GF-D8 (cell line): ENCODE measurements around the gene CCDC148.
A peak's percentile ranks its signal among the peaks of the same experiment; 100 is the strongest.
"Not testable (repeated sequence)": the region's sequence is repeated elsewhere in the genome, so short reads cannot be mapped to it uniquely, and the experiment has no call there.

Source experiments
- DNase-seq: peaks from one replicate; lab custom pipeline; 2025; lab: John Stamatoyannopoulos, UW

Gene CCDC148

DNA sequence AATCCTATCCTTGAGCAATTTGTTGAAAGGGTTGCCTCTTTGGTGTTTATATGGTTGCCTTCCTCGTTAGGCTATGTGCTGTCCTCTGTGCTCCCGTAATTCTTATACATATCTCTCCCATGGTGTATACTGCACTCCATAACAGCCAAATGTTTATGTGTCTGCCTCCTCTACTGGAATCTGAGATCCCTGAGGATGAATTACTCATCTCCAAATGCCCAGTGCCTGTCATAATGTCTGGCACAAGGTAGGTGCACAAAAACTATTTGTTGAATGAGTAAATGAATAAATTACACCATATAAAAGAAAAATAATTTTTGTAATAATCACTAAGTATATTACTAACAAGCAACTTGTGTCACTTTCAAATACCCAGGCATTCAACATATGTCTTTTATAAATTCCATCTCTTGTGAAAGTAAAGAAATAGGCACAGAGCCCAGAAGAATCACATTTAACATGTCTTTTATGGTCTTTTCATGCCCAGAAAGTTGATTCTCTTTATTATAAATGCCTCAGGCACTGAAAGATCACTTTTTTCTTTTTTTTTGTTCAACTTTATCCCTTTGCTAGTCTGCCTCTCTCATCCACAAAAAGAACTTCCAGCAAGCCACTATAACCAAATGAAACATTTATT lies 164.9 kb downstream of the CCDC148 start:
- no peak for DNase-seq

DNA sequence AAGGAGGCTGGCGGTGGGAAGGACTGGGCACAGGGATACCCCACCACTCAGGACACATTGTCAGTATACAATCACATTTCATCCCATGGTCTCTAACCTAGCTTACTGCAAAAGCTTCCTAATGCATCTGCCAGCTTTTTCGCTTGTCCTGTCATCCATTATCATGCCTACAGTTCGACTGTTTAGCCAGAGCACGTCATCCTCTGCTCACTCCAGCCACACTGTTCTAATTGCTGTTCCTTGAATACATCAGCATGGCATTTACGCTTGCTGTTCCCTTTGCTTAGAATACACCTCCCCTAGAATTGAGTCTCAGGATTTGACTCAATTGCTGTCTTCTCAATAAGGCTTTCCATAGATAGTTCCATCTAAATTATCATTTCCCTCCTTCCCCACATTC lies 166.3 kb downstream of the CCDC148 start:
- DNase-seq, result no peak

DNA sequence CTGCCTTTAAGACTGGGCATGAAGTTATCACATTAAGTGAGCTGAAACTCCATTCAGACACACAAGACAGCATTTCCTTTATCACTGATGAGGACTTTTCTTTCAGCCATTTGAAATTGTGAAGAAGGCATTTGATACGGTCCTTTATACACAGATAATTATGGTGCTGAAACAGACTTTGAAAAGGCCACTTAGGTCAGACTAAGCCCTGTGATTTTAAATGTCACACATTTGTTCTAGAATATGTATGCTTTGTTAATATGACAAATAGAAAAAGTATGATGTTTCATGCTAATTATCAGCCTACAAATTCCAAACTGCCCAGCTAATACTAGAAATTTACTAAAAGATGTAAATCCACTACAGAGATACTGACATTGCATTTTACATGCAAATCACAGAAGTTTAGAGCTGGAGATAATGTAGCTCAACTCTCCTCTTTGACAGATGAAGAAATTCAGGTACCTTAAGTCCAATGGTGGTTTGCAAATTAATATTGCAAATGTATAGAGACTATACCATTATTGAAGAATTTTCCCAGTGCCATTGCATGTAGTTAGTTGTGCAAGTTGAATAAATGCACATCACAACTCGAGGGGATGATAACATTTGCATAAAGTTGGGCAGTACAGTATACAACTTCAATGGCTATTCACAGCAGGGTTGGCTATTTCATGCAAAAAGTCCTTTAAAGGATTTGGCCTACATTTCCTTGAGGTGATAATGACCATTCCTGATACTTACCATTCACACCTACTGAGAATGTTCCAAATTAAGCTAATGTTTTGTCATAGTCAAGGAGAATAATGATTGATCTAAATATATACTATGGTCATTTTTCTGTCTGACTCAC lies 179.7 kb downstream of the CCDC148 start:
- DNase-seq, result no peak

DNA sequence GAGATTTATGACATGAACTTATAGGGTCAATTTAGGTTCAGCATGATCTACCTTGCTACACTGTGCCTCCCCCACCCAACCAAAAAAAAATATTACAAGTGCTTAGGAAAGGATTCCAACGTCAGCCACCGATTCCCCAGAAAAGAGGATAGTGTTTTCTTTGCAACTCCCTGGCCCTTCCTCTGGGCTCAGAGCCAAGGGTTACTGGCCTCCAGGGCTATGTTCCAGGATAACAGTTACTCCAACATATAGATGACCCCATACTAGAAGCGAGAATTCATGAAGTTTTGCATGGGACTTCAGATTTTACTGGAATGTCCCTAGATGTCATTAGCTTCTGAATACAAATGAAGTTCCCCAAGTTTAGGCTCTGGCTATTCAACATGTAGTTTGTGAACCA lies 182.8 kb downstream of the CCDC148 start:
- no peak for DNase-seq

DNA sequence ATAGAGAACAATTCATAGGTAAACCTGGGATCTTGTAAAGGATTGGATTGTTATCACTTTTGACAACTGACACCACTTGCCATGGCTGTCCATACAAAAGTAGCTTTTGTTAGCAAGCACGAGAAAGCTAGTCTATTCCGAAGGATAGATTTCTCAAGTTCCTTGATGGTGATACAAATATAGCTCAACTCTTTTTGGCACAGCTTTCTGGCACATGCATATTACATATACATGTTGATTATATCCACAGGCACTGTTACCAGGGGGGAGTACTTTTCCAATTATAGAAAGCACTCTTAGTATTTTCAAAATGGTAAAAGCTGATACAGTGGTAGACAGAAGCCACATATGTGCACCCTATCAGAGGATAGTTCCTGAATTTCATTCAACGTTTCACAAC lies 186.0 kb downstream of the CCDC148 start:
- DNase-seq, result no peak

DNA sequence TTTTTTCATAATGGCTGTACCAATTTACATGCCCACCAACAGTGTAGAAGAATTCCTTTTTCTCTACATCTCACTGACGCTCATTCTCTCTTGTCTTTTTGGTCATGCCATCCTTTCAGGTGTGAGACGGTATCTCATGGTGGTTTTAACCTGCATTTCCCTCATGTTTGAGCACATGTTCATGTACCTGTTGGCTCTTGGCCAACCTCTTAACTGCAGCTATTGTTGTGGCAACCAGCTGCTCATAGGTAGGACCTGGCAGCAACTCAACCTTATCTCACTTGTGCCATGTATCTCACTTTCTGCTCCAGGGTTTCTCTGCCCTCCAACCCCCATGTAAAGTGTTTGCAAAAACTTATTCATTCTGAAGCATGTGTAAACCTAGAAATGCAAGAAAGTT lies 187.4 kb downstream of the CCDC148 start:
- DNase-seq, result no peak

DNA sequence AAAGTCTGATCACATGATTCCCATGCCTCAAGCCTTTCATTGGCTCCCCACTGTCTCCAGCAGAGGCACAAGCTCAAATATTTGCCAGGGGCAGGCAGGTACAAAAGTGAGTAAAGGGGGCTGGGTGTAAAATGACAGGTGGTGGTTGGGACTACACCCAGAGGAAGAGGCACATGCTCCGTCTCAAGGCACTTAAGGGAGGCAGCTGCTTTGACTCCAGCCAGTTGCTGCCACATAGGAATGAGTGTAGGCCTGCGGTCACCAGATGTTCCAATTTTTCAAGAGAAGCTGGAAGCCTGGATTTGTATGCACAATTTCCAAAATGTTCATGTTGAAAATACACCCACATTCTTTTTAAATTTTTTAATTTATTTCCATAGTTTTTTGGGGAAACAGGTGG lies 190.4 kb downstream of the CCDC148 start:
- no peak for DNase-seq

DNA sequence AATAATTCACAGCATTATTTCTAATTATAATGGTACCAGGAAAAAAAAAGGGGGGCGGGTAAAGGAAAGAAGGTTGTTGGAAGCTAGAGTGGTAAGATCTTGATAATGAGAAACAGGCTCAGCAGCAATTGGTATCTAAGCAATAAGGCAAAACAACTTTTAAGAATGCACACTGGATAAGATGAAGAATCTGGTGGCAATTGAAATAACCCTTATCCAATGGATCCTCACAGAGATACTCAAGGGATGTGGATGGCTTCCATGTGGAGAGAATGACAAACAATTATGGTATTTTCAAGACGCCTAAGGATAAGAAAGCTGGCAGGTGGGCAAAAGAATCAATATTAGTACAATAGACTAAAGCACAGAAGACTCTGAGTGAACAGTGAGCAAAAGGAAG lies 201.3 kb downstream of the CCDC148 start:
- no peak for DNase-seq

DNA sequence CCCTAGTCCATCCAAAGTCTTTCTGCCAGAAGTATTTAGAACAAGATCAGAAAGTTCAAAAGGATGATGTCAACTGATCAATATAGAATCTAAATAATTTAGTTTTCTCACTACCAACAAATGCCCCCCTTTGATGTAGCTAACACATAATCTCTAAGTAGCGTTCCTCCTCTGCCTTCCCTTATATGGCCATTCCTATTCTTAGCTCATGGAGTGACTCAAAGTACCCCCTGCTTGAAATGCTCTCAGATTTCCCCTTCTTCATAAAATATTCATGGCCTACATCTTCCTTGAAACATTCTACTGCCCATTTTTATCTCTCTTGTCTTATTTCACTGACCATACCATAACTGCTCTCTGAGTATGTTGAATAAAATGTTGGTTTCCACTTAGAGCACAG lies 203.4 kb downstream of the CCDC148 start:
- no peak for DNase-seq

DNA sequence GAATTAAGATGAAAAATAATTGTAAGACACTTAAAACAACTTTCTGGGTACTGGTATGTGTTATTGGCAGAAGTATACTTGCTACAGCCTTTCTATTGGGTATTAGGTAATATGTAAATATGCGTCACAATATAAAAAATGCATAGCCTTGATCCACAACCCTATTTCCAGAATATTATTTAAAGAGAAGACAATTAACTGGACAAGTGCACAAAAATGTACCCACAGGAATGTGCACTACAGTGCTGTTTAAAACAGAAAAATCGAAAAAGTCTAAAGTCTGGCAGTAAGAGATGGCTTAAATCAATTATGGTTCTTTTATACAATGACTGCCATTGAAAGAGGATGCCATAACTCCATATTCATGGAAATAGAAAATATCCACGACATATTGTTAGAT lies 205.2 kb downstream of the CCDC148 start:
- DNase-seq, result no peak

DNA sequence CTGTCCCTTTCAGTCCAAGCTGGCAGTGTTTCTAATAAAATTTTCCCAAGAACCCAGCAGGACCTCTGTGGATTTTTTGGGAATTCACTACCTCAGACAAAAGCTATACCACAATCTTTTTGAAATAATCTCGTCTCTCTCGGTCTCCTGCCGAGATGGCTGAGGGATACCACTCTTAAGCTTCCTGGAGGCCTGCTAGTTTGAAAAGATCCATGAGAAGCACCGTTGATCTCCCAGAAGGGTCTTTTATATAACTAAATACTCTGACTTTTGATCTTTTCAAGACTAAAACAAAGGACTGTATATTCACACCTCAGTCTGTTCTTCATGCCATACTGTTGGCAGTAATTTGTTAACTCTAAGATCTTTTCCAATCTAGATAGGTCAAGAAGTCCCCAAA lies 213.2 kb downstream of the CCDC148 start:
- DNase-seq, result no peak

DNA sequence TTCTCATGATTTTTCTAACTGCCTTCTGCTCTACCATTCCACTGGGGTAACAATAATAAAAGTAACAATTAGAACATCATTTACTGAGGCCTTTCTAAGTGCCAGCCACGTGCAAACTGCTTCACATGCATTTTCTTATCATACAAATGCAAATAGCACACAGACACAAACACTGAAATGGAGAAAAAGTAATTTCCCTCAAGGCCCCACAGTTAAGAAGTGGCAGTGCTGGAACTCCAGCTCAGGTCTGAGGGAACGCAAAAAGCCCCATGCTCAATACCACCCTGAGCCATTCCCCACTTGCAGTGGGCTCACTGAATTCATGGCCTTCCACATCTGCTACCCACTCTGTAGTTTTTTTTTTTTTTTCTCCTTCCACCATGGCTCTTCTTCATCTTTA lies 214.3 kb downstream of the CCDC148 start:
- DNase-seq, result no peak

DNA sequence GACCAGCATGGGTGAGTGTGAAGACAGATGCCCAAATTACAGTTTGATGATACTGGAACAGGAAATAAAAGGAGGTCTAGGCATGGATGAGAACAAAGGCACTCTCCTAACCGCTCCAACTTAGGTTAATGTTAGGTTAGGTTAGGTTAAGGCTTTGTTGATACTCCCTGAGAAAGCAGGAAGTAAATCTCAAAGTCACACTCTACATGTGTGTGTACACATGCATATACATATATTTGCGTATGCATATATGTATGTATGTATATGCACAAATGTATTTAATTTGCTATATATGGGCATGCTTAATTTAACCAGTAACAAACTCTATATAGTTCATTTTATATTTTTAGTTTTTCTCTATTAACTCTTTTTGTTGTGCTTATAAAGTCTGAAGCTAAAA lies 215.6 kb downstream of the CCDC148 start:
- no peak for DNase-seq

DNA sequence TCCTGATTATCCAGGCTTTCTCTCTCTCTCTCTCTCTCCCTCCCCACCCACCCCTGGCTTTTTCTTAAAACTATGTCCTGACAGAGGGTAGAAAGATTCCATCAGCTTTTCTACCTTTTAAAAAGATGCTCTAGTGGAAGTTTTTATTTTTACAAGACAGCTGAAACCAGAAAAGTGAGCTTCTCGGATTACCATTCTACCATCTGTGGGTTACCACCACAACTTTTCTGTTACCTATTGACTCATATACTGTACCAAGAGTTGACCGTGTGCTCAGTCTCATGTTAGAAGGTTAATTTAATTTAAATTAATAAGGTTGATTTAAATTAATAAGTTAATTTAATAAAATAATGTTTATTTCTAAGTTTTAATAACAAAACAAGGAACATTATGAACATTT lies 217.3 kb downstream of the CCDC148 start:
- no peak for DNase-seq

DNA sequence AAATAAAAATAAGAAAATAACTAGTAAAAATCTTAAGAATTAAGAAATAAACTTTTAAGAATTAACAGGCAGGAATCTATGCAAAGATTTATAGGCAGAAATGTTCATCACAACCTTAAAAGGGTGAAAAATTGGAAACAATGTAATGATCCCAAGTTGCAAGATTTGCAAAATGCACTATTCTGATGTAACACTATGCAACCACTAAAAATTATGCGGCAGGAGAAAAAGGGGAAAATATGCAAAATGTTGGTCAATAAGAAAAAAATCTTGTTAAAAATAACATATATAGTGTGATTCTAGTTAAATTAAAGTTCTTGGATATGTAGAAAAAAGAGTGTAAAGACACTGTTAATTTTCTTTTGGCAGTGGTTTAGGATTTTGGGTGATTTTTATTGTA lies 222.1 kb downstream of the CCDC148 start:
- no peak for DNase-seq

DNA sequence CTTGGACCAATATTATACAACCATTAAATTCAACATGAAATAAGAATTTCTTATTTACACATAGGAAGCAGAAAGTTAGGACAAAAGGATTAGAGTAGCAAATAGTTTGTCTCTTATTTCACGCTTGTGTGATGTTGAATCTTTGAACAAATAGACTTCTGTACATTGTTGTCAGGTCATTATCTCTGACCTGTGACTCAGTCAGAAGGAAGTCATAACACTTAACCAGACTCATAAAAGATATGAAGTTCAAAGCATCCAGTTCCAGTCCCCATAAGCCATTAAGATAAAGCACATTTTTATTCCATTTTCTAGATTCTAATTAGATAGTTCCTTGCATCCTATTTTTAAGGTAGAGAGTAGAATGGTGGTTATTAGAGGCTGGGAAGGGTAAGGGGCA lies 224.1 kb downstream of the CCDC148 start:
- no peak for DNase-seq

DNA sequence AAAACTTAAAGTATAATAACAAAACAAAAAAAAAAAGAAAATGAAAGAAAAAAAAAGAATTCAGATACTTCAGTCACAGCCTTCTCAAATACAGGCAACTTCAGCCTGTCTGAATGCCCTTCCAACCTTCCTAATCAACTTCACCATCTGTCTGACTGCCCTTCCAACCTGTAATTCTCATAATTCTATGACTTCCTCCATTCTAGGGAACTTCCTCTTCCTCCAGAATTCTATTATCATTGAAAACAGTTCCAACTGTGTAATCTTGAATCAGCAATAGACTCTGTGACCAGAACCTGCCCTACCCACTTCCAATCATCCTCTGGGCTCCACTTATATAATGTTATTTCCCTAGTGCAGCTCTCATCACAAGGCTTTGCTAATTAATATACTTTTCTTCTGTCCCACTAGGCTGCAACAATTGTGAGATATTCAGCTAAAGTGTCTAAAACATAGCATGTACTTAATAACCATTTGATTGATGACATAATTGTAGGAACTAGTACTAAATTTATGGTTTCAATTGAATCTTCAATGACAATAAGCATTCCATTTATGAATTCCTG lies 227.5 kb downstream of the CCDC148 start:
- peak; percentile 11 for DNase-seq

DNA sequence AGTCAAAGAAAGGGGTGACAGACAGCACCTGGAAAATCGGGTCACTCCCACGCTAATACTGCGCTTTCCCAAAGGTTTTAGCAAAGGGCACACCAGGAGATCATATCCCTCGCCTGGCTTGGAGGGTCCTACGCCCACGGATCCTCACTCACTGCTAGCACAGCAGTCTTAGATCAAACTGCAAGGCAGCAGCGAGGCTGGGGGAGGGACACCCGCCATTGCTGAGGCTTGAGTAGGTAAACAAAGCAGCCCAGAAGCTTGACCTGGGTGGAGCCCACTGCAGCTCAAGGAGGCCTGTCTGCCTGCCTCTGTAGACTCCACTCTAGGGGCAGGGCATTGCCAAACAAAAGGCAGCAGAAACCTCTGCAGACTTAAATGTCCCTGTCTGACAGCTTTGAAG lies 233.5 kb downstream of the CCDC148 start:
- not testable (repeated sequence) for DNase-seq

DNA sequence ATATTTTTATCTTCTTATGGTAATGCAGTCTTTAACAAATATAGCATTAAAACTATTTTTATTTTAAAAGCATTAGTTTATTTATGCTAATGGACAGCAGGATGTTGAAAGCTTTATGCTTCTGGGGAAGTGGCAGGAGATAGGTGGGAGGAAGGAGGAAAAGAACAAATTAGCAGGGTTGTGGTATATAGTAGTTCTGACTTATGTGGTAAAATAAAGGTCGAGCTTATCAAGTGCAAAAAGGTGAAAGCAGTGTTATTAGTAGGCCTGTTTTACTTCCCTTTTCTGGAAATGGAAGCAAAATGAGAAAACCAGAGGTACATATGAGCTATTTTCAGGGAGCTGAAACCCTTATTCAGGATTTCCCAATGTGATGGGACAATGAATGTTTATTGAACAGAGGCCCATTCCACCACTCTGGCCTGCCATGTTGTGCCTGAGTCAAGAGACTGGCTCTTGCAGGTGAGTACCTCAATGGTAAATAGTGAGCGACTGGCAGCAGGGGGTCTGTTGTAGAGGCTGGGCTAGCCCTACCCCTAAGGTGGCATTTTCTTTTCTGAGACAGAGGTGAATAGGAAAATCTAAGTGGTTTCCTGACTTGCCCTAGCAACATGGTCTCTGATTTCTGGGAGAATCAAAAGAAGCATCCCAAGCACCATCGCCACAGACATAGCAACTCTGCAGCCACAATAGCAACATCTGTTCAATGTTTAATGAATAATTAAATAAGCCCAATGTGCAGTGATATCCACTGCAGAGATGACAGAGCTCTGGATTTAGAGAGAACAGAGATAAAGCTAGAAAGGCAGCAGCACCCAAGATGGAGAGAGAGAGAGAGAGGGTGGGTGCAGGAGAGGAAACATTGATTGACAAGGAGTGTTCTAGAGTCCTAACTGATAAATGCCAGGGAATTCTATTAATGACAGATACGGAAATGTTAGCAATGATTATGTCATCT lies 235.2 kb downstream of the CCDC148 start:
- DNase-seq, result no peak

DNA sequence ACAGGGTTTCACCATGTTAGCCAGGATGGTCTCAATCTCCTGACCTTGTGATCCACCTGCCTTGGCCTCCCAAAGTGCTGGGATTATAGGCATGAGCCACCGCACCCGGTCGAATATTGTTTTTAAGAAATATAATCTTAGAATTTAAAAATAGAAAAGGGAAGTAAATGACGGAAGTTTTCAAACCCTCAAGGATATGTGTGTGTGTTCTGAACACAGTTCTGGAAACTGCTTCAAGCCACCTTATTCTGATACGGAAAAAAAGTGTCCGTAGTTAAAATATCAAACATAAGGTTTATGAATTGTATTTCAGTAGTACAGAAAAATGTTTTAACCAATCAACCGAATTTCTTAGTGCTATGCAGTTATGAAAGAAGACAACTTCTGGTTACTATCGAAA lies 239.0 kb downstream of the CCDC148 start:
- DNase-seq, result no peak

DNA sequence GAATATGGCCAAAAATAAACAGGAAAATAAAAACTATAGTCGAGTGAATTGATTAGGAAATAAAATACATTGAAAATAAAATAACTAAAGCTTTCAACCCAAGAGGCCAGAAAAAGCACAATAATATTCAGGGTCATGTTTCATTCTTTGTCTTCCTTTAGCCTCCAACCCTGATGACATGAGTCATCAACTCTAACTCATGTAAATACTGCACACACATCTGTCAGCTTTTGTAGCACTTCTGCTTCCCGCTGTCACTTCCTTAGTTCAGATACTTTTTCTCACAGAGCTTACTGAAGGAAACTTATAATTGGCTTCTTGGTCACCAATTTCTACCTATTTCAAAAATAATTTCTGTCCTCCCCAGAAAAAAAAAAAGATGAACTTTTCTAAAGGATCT lies 242.1 kb downstream of the CCDC148 start:
- no peak for DNase-seq

DNA sequence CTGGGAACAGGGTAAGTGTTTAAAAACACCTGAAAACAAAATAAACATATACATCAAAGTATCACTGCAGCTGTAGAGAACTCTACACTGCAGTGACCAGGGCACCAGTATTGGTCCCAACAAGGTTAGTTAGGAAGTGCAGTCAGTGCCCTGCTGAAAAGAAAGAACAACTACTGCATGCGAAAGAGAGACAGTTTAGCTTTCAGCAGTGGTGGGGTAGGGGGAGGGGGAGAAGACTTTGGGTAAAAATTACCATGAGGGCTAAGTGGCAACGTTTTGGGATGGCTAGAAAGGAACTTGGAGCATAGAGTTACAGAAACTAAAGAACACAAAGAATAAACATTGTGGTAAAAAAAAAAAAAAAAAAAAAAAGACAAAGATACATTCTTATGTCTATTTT lies 242.8 kb downstream of the CCDC148 start:
- no peak for DNase-seq
